K562 (cell line): ENCODE measurements around the gene NPY4R. TPM values are rescaled to one million over a fixed set of nuclear protein-coding genes. Genes with fewer than 3 reads are reported as not detected.
"Not testable (repeated sequence)": the region's sequence is repeated elsewhere in the genome, so short reads cannot be mapped to it uniquely, and the experiment has no call there.

Experiments
- ATAC-seq: fragments of 200-7000 bp; cut with Tn5 transposase; 3 replicates; pipeline ENCODE4 v1.9.1; 2020; ENCODE audit warnings: moderate library complexity
- BruUV-seq: library from RNA; stranded (reverse); fragments of 400-500 nt; replicated peaks from 2 replicates; lab custom pipeline; 2021; lab: Mats Ljungman, UMichigan
- CTCF ChIA-PET: fragments of 300-600 bp; formaldehyde crosslinking; extraction: SDS; loops from one replicate; lab custom pipeline; 2021; ENCODE audit warnings: low intra/inter-chr PET ratio; lab: Yijun Ruan, JAX
- POLR2A ChIA-PET: fragments of 300-600, 350-650 bp; sonication (Branson Sonifier 250); formaldehyde crosslinking; extraction: SDS; loops from one replicate; lab custom pipeline; 2021; ENCODE audit warnings: antibody characterized with exemption, inconsistent platforms; lab: Yijun Ruan, JAX
- DNase-seq, 4 experiments: peaks; one replicate each; pipeline versions ENCODE4 v3.0.0 to v3.0.0-alpha.2; 2011 to 2018; ENCODE audit warnings: low spot score in 3 of 4, mixed read lengths in 3 of 4; ENCODE audit errors: extremely low read depth in 1 of 4
- FAIRE-seq: peaks from 2 replicates; lab custom pipeline; 2011; peaks lifted over from hg19 to GRCh38; lab: Jason Lieb, UNC
- H2AFZ ChIP-seq: 2 replicates; pipeline ENCODE4 v1.6.0; 2011; ENCODE audit warnings: low read depth, low read length, control low read depth, inconsistent platforms
- H3K27ac ChIP-seq: fragments of 200-600 bp; 3 replicates; pipeline ENCODE4 v1.8.0; 2011; ENCODE audit warnings: low read depth, mild to moderate bottlenecking, control low read depth, inconsistent platforms, low read length, moderate library complexity, mixed read lengths; ENCODE audit errors: extremely low read depth
- H3K27me3 ChIP-seq, 2 experiments: fragments of 300-600 bp in 1 of 2; 2 replicates in 1 of 2; 3 replicates in 1 of 2; pipeline versions ENCODE4 v1.6.0 to v1.8.0; 2011; ENCODE audit warnings: inconsistent platforms in 2 of 2, low read length in 2 of 2, mild to moderate bottlenecking in 1 of 2, mixed read lengths in 1 of 2, moderate library complexity in 1 of 2; ENCODE audit not compliant: control insufficient read depth in 2 of 2, insufficient read depth in 2 of 2
- H3K36me3 ChIP-seq: fragments of 300-600 bp; 3 replicates; pipeline ENCODE4 v1.8.0; 2011; ENCODE audit warnings: mild to moderate bottlenecking, low read length, inconsistent platforms; ENCODE audit not compliant: control insufficient read depth, insufficient read depth
- H3K4me1 ChIP-seq, 2 experiments: fragments of 200-600 bp in 1 of 2; replicated peaks in 1 of 2; 2 replicates in 1 of 2; 3 replicates in 1 of 2; pipeline versions ENCODE4 v1.5.1 to v1.8.0; 2011; ENCODE audit warnings: inconsistent platforms in 2 of 2, low read length in 2 of 2, mild to moderate bottlenecking in 1 of 2, mixed read lengths in 1 of 2, moderate library complexity in 1 of 2; ENCODE audit not compliant: control insufficient read depth in 2 of 2, insufficient read depth in 2 of 2
- H3K4me2 ChIP-seq: 2 replicates; pipeline ENCODE4 v1.6.1; 2011; ENCODE audit warnings: low read length, control low read depth, inconsistent platforms, mixed read lengths; ENCODE audit not compliant: insufficient read depth
- H3K4me3 ChIP-seq: fragments of 200-600 bp; sonication (generic), shearing (Covaris generic); 2 replicates; pipeline ENCODE4 v1.5.1; 2016; ENCODE audit warnings: control low read depth, inconsistent platforms
- H3K79me2 ChIP-seq: fragments of 200-600 bp; 3 replicates; pipeline ENCODE4 v1.8.0; 2011; ENCODE audit warnings: low read length, inconsistent platforms; ENCODE audit not compliant: control insufficient read depth, insufficient read depth
- H3K9ac ChIP-seq, 2 experiments: 2 replicates each; pipeline versions ENCODE4 v1.6.0 to v1.6.1; 2011; ENCODE audit warnings: low read depth in 2 of 2, low read length in 2 of 2, control low read depth in 1 of 2, inconsistent platforms in 1 of 2, mild to moderate bottlenecking in 1 of 2, mixed read lengths in 1 of 2; ENCODE audit not compliant: insufficient read depth in 1 of 2
- H3K9me1 ChIP-seq: one replicate; pipeline ENCODE4 v1.6.0; 2011; ENCODE audit warnings: inconsistent platforms, mild to moderate bottlenecking, low read length, moderate library complexity; ENCODE audit not compliant: control insufficient read depth, insufficient read depth
- H3K9me3 ChIP-seq: replicated peaks from 2 replicates; pipeline ENCODE4 v1.5.1; 2011; ENCODE audit warnings: low read depth, low read length, inconsistent platforms; ENCODE audit not compliant: control insufficient read depth, insufficient read depth
- H4K20me1 ChIP-seq: replicated peaks from 2 replicates; pipeline ENCODE4 v1.6.1; 2011; ENCODE audit warnings: low read length, inconsistent platforms, mixed read lengths; ENCODE audit not compliant: control insufficient read depth, insufficient read depth
- CBFA2T2 ChIP-seq: fragments of 450-650 bp; conservative IDR thresholded peaks from 2 replicates; pipeline ENCODE4 v1.6.1; 2017; ENCODE audit warnings: mild to moderate bottlenecking
- CBFA2T3 ChIP-seq: fragments of 450-650 bp; IDR thresholded peaks from 2 replicates; pipeline ENCODE4 v1.6.1; 2017
- EGR1 ChIP-seq: fragments of 450-650 bp; conservative IDR thresholded peaks from 2 replicates; pipeline ENCODE4 v1.6.1; 2017; ENCODE audit warnings: mild to moderate bottlenecking
- NCOR1 ChIP-seq: fragments of 450-650 bp; IDR thresholded peaks from 2 replicates; pipeline ENCODE4 v1.6.1; 2016; ENCODE audit warnings: mild to moderate bottlenecking, moderate library complexity
- NFIC ChIP-seq: fragments of 450-650 bp; IDR thresholded peaks from 2 replicates; pipeline ENCODE4 v1.6.1; 2017; ENCODE audit warnings: mild to moderate bottlenecking, inconsistent platforms
- RFX1 ChIP-seq: fragments of 450-650 bp; IDR thresholded peaks from 2 replicates; pipeline ENCODE4 v1.6.1; 2016; ENCODE audit warnings: mild to moderate bottlenecking, moderate library complexity
- TAL1 ChIP-seq: fragments of 450-650 bp; IDR thresholded peaks from 2 replicates; pipeline ENCODE4 v1.6.1; 2016; ENCODE audit warnings: mild to moderate bottlenecking
- WGBS: fragments of 100-300 bp; shearing (Covaris generic); methylation state at CpG from one replicate; pipeline ENCODE4 v1.1.6; 2016; ENCODE audit warnings: low coverage, mixed read lengths; ENCODE audit not compliant: insufficient coverage; ENCODE audit errors: missing lambda C conversion rate; 5-methylcytosine and 5-hydroxymethylcytosine counted together
- in situ Hi-C: fragments of 300-500 bp; cut with MboI; formaldehyde crosslinking; loops from 4 replicates; pipeline ENCODE4 v1.15.0; 2018; ENCODE audit warnings: inconsistent platforms, mixed read lengths
- intact Hi-C: fragments of 100-400 bp; cut with micrococcal nuclease; formaldehyde crosslinking; loops from 2 replicates; pipeline ENCODE4 v1.14.2; 2022
- polyA plus RNA-seq, 8 experiments: library from polyadenylated mRNA; depleted of rRNA in 4 of 8; stranded (reverse) in 5 of 8; unstranded in 3 of 8; fragments of >200 nt; fragmentation: Nextera tagmentation in 2 of 8; fragmentation: Illumina TruSeq in 1 of 8; extraction: Ambion mirVana in 2 of 8; extraction: Trizol in 1 of 8; gene quantifications; 2 replicates each; pipeline versions ENCODE4 v1.2.1 to v1.2.3, GENCODE V29; 2011 to 2014; ENCODE audit warnings: inconsistent platforms in 1 of 8, missing spikeins in 1 of 8
- total RNA-seq, 7 experiments: library from RNA; depleted of rRNA in 6 of 7; stranded (reverse); fragments of >200 nt in 6 of 7; fragmentation: Illumina TruSeq in 2 of 7; extraction: Trizol in 2 of 7; gene quantifications; 2 replicates each; pipeline versions ENCODE4 v1.2.1 to v1.2.3, GENCODE V29; 2011 to 2021; ENCODE audit warnings: low replicate concordance in 1 of 7
- TF ChIP-seq, protein P1 (sequence below), 2 experiments: fragments of 450-650 bp; conservative IDR thresholded peaks; 2 replicates each; pipeline ENCODE4 v1.6.1; 2017; ENCODE audit warnings: mild to moderate bottlenecking in 2 of 2, moderate library complexity in 2 of 2

NPY4R gene
- total and polyA plus RNA-seq, 9 of the 15 experiments (the other 6 are each of a cell fraction or from before 2014, with no cell fraction given) = not detected

DNA sequence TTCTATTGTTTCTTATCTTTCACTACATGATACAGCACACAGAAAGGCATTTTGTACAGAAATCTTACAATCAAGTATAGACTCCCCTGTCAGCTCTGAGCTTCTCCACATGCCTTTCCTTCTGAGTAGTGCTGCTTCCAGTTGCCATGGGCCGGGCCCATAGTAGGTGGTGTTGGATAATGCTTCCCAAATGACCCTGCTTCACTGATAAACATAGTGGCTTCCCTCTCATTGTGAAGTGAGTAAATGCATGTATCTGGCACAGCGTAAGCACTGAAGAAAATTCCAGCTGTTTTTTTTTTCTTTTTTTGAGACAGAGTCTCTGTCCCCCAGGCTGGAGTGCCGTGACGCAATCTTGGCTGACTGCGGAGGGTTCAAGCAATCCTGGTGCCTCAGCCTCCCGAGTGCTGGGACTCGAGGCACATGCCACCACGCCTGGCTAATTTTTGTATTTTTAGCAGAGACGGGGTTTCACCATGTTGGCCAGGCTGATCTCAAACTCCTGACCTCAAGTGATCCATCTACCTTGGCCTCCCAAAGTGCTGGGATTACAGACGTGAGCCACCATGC, 23.0 kb downstream of the NPY4R start:
- H3K4me2 ChIP-seq, CTCF ChIA-PET, H4K20me1 ChIP-seq, POLR2A ChIA-PET, H3K27ac ChIP-seq, intact Hi-C loops, H2AFZ ChIP-seq, ATAC-seq, H3K9me1 ChIP-seq, H3K36me3 ChIP-seq, H3K27me3 ChIP-seq, H3K9me3 ChIP-seq, FAIRE-seq, H3K4me1 ChIP-seq, H3K4me3 ChIP-seq, H3K79me2 ChIP-seq, H3K9ac ChIP-seq, BruUV-seq: not testable (repeated sequence)
- DNase-seq = peak in 1 of 4 experiments; percentile 1
- in situ Hi-C loops = loop anchor here (5.0 kb wide), 1 partner anchor 1500 kb away; no protein-coding TSS in a partner anchor
- whole genome bisulfite sequencing = 2% methylated on average over 10 of the region's 10 CpGs

- H3K79me2 ChIP-seq, H4K20me1 ChIP-seq, H3K9ac ChIP-seq, H3K4me3 ChIP-seq, H3K4me1 ChIP-seq, H2AFZ ChIP-seq, H3K27ac ChIP-seq, CTCF ChIA-PET, H3K36me3 ChIP-seq, BruUV-seq, H3K4me2 ChIP-seq, H3K9me1 ChIP-seq, POLR2A ChIA-PET, H3K27me3 ChIP-seq, intact Hi-C loops, H3K9me3 ChIP-seq: not testable (repeated sequence)
- ATAC-seq (peak; percentile 84), FAIRE-seq (peak; percentile 78), DNase-seq (peak in 3 of 4 experiments; percentile 11 to 65 (median 21))
- peak; percentile 80 for TF ChIP-seq CBFA2T3
- TF ChIP-seq NCOR1 = peak; percentile 56; the same call in 1 of the 2 replicates
- peak; percentile 39; the same call in 1 of the 2 replicates for TF ChIP-seq TAL1
- TF ChIP-seq RFX1 = peak; percentile 48
- peak; percentile 28; the same call in 1 of the 2 replicates for TF ChIP-seq NFIC
- TF ChIP-seq, protein P1, sequence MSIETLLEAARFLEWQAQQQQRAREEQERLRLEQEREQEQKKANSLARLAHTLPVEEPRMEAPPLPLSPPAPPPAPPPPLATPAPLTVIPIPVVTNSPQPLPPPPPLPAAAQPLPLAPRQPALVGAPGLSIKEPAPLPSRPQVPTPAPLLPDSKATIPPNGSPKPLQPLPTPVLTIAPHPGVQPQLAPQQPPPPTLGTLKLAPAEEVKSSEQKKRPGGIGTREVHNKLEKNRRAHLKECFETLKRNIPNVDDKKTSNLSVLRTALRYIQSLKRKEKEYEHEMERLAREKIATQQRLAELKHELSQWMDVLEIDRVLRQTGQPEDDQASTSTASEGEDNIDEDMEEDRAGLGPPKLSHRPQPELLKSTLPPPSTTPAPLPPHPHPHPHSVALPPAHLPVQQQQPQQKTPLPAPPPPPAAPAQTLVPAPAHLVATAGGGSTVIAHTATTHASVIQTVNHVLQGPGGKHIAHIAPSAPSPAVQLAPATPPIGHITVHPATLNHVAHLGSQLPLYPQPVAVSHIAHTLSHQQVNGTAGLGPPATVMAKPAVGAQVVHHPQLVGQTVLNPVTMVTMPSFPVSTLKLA (conservative IDR thresholded peaks at IDR 0.05) = 0 out of 4 replicates have a peak, but pooled peaks of 1 of the 2 experiments have one; percentile 25
- TF ChIP-seq EGR1 = peak; percentile 53; the same call in 1 of the 2 replicates
- peak; percentile 79 for TF ChIP-seq CBFA2T2
- WGBS = 0% methylated on average over 5 of the region's 7 CpGs
- in situ Hi-C loops = loop anchor here (5.0 kb wide), 1 partner anchor 1500 kb away; no protein-coding TSS in a partner anchor
Measured at GRCh38 chr10:46441837-46442278, 23.9 kb downstream of the NPY4R start.

DNA sequence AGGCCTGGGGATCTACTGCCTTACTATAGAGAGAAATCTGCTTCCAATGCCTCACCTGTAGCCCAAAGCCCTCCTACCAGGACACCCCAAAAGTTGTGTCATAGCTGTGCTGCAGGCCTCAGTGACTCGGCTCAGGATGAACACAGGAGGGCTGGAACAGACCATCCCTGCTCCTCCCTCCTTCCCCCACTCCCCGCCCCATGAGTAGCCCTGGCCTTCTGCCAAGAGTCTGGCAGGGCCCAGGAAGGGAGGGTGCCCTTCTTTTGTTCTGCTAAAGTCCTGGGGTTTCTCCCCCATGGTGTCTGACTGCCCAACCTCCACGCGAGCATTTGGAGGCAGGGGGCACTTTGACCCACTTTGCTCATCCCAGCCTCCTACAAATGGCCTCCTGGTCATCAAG, 24.8 kb downstream of the NPY4R start:
- CTCF ChIA-PET, POLR2A ChIA-PET, BruUV-seq, intact Hi-C loops, H3K79me2 ChIP-seq, H3K9me1 ChIP-seq, H3K9me3 ChIP-seq, H4K20me1 ChIP-seq, H3K4me3 ChIP-seq, DNase-seq, H3K36me3 ChIP-seq, H3K9ac ChIP-seq, H2AFZ ChIP-seq, FAIRE-seq, H3K4me1 ChIP-seq, H3K27me3 ChIP-seq, H3K4me2 ChIP-seq, H3K27ac ChIP-seq: not testable (repeated sequence)
- in situ Hi-C loops = loop anchor here (5.0 kb wide), 1 partner anchor 1501 kb away; no protein-coding TSS in a partner anchor
- WGBS = 0% methylated on average over 1 of the region's 4 CpGs
- peak; percentile 67 for ATAC-seq
